HuH-7.5 (cell line): Measurements from ENCODE around the gene TLE1.

Source experiments
- DNase-seq: peaks from one replicate; pipeline ENCODE4 v3.0.0; 2011; ENCODE audit warnings: low spot score

TLE1 gene

DNA sequence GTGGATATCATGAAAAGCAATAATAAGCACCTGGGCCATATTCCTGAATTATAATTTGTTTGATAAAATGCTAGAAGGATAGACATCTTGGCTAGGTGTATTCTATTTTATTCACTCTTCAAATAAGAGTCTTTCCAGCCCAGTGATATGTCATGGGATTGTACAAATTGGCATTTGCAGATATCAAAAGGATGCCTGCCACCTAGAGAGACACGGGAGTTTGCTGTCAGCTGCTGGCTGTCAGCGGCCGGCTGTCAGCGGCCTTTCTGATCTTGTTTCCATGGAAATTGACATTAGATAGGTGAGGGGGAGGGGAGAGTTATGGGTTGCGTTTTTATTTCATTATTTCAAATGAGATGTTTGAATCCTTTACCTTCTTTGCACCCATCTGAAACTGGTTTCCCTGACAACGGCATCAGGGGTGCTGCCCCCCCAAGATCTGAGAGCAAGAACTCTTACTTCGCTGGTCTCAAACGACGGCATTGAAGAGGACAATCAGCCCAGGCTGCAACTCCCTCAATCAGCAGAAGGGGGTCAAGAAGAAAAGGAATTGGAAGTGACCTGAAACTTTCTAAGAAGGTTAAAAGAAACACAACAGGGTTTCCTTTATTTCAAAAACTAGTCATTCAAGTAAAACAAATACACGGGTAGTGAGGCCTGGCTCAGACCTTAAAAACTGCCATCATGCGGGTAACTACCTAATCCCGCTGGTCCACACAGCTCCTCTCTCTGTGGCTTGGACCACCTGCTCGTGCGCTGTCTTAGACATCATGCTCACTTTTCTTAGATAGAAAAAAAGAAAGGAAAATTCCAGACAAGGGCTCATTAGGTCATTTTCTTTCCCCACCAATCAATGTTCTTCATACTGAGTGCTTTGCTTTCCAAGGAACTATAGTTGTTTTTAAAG lies 115.7 kb downstream of the TLE1 start:
- no peak for DNase-seq

DNA sequence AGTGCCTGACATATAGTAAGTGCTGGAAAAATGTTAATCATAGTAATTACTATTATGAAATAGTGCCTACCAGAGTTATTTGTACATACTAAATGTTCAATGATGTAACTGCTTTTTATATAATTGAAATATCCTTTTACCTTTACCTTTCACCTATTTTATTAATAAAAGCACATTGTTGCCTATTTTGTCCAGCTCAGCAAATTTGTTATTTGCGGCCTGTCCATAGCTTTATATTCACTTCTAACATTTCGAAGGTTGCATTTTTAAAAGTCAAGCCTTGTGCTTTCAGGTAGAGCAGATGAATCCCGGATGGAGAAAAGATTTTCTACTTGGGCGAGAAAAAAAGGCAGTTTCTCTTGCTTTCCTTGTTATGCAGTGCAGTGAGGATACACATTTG lies 119.3 kb downstream of the TLE1 start:
- no peak for DNase-seq

DNA sequence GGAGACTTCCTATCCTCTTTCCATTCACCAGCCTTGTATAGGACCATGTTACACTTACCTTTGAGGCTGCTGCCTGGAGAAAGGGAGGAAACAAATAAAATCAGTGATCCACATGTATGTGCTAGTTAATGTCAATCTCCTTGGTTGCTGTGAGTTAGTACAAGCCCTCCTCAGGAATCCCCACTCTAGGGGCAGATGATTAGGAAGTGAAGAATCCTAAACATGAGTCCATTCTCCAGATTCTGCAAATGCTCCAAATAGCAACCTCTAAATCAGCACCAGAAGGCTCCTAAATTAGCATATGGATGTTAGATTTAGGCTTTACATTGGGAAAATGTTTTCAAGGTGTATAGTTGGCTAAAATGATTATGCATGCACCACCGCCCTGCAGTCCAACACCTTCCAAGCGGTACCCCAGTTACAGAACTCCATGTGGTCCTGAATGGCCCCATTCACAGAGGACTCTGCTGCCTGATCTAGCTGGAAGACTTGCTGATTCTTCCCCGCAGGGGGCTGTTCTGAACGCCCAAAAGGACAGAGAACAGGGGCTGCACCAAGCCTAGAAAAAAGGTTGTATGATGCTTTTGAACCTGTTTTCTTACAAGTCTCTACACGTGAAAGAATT lies 123.2 kb downstream of the TLE1 start:
- no peak for DNase-seq

DNA sequence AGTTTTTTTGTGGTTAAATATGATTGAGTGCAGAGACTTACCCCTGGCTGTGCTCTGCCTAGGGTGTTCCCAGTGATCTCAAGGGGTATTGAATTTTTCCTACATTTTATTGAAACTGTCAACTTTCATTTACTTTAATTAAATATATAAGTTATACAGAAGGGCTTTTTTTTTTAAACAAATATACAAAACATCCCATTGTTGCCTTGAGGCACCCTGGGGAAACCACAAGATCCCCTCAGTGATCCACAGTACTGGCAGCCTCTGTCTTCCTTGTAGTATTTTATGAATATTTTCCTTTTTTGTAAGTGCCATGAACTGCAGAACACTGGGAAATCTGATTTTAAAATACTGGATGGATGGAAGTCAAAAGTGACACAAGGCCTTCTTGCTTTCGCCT lies 123.7 kb downstream of the TLE1 start:
- DNase-seq: no peak

DNA sequence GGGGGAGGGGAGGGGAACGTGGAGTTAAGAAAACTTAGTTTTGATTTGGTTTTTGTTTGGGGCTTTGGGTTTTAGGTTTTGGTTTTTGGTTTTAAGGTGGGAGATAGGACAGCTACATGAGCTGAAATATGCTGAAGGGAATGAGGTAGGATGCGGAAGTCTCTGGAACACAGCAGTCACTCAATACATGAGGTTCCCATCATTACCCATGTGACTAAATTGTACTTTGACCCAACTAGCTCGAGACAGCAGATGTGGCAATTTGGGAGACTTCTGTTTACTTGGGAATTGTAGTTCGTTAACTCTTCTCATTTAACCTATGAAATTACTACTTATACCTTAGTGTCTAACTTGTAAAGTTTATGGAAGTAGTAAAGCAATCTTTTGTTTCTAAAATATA lies 124.2 kb downstream of the TLE1 start:
- DNase-seq: no peak

DNA sequence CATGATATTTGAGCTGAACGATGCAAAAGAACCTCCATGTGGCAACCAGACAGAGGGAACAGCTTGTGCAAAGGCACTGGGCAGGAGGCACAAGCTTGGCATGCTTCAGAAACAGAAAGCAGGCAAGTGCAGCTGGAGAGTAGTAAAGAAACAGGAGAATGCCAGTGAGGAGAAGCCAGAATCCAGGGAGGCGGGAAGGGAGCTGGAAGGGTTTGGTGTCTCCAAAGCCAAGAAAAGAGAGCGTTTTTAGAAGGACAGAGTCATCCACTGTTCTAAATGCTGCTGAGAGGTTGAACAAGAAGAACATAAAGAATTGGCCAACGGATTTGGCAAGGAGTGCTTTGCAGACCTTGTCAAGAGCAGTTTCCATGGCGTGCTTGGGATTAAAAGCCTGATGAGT lies 124.7 kb downstream of the TLE1 start:
- no peak for DNase-seq

DNA sequence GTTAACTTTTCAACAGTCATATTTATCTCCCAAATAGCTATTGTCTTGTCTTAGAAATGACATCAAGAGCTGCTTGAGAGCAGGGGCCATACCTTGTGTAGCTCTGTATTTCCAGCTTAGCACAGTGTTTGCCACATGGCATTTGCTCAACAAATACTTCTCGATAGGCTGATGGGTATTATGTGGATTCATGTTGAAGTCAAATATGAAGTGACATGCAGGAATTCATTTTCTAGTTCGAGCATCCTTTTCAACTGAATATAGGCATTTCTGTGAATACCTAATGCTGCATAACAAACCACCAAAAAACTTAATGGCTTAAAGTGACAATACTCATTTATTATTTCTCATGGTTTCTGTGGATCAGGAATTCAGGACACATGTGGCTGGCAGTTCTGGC lies 125.6 kb downstream of the TLE1 start:
- no peak for DNase-seq

DNA sequence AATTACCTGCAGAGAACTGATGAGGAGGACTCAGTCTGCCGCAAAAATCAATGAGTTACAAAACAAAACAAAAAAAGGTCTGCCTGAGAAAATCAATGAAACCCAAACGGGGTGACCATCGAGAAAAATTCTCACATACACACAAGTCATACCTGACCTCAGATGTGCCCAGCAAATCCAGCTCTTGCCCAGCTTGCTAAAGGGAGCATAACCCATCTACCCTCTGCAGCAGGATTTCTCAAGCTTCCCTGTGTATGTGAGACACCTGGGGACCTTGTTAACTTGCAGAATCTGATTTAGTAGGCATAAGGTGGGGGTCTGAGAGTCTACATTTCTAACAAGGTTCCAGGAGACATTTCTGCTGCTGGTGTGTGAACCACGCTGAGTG lies 126.3 kb downstream of the TLE1 start:
- DNase-seq: no peak

DNA sequence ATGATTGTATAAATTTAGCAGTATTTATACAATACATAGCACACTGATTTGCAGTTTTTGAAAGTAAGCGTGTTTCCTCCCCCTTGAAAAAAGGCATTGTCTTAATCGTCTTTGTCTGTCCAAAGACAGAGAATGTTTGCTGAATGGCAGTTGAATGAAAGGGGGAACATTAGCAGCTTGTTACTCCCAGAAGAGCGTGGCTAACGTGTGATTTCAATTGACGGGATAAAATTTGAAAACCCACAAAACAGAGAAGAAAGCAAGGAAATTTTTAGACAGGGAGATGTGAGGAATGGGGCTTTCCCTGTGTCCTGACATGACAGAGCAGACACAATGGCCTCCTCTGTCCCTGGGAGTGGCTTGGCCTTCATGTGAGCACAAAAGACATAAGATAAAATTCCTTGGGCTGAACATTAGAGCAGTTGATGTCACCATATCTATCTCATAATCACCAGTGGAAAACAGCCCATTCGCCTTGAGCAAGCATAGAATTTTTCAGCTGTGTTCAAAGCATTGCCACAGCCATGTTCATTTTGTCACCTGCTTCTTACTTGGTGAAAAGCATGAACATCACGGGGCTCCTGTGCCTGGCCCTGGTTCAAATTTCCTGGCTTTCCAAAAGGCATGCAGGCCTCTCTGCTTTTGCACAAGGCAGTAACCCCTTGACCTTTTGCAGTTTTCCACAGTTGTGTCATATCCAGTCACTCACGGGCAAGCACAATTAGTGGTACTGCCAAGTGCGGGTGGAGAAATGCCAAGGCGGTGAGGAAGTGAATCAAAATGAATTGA lies 126.9 kb downstream of the TLE1 start:
- no peak for DNase-seq

DNA sequence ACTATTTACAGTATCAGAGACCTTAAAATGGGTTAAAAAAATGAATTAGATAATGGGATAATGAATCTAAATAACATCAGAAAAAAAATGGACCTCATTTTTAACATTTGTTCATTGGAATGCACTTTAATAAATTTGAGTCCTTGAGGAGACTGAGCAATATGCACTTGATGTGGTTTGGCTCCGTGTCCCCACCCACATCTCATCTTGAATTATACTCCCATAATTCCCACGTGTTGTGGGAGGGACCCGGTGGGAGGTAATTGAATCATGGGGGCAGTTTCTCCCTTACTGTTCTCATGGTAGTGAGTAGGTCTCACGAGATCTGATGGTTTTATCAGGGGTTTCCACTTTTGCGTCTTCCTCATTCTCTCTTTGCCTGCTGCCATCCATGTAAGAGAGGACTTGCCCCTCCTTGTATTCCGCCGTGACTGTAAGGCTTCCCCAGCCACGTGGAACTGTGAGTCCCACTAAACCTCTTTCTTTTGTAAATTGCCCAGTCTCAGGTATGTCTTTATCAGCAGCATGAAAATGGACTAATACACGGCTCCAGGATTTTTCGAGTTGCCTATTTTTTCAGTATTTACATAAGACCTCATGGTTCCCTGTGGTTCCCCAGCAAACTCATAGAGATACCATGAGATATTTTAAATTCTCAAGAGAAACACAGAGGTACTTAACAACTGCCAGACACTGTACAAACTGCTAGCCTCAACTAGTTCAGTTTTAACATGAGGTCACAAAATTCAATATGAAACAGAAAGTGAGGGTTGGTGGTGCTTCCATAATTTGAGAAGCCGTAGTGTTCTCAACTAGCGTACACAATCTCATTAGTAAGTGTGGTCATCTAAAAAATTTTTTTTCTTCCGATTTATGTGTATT lies 128.3 kb downstream of the TLE1 start:
- DNase-seq: no peak

DNA sequence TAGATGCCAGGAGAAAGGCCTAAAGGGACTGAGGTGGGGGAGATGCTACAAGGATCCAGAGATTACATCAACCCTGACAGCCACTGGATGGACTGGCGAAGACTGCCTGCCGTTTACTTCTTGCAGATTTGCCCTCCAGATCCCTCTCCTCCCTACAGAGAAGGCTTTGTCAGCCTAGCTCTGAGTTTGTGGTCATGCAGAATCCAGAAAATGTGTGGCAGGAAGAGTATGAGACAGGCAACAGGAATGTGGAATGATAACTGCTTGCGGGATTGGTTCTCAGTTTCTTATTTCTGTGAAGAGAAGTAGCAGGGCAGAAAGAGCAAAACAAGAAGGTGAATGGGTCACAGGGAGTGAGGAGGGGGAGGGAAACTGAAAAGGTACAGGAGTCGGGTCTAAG lies 129.6 kb downstream of the TLE1 start:
- DNase-seq: no peak

DNA sequence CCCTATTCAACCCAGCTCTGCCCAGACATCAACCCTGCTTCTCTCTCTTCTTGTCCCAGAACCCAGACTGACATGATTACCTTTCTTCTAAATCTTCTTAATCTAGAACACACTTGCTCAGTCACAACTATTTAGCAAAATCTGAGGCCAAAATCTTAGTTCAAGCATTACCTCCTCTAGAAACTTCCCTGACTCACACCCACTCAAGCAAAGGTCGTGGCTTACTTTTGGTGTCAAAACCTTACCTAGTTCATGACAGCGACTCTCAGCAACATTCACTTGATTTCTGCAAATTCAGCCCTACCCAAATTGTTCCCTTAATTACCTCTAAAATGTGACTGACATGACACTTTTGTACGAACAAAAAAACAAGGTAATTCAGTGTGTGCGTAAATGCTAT lies 130.2 kb downstream of the TLE1 start:
- DNase-seq: no peak

DNA sequence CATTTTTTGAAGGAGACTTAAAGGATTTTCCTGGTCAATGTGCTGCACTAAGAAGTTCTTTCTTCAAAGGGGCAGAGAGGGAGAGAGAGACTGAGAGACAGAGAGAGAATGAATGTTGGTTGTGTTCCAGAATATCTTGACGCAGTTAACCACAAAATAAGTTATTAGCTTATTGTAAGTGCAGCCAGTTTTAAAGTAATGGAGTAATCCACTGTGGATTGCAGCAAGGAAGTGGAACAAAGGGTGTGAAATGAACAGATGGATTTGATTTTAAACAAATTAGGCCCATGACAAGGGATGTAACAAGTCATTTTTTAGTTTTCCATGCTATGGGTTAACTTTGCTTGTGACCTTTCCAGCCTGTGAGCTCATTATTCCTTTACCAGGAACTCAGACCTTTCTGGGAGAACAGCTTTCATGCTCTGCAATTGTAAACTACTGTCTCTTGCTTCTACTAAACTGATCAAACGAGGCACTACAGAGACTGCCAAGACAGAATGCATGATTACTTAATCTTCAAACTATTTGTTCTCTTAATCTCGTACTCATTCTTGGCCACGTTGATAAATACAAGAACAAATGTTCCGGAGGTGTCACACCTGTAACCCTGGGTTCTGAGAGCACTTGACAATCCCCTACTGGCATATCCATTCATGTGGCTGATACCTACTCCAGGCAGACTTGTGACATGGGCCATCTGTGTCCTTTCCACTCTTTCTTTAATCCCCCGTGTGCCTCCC lies 131.1 kb downstream of the TLE1 start:
- no peak for DNase-seq

DNA sequence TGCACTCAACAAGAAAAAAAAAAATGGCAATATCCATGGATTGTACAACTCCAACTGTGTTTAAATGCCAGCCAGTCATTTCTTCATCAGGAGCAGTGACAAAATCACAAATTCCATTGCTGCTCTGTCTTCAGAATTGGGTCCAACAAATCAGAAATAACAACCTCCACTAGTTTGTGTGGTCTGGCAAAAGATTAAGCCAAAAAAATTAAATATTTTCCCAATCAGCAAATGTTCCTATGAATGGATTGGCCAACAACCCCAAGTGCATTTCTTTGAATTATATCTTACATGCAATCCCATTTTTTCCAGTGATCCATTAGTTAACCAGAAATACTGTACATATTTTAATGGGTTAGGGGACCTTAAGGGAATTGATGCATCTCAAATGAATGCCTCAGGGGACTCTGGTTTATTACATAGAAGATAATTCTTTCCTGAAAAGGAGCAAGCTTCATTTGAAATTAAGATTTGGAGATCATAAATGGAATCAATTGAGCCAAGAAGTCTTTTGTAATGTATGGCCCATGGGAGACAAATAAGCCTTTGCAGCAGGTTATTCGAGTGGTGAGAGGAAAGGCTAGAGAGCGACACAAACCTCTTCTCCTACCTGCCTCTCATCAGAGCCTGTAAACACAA lies 131.8 kb downstream of the TLE1 start:
- no peak for DNase-seq

DNA sequence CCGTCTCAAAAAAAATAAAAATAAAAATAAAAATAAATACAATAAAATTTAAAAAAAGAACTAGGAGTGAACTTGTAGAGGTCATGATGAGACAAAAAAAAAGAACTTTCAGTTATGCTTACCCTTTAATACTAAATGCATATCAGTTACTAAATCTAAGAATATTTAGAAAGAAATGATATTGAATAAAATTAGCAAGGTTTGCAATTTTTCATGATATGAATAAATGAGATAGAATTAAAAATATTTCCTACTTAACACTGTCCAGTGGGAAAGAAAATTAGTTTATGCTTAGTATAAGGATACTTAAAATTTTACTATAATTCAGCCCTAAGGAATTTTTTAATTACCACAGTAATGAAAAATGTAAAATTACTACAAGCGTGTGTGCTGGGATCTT lies 132.4 kb downstream of the TLE1 start:
- no peak for DNase-seq

DNA sequence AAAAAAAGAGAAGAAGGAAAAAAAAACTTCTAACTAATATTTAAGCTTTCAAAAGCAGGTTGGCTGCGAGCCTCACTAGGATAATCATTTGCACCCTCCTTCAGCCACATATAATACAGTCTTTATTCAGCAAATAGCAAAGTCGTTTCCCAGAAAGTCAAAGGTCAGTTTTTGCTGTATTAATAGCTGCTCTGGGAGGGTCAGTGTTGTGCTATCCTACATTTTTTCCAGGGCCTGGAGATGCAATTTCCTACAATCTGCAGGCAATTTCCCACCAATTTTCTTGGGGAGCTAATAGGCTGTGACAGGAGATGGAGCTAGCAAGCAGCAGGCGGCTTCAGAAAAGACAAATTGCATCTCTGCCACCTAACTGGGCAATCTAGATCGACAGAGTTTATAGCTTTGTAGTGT lies 136.8 kb downstream of the TLE1 start:
- DNase-seq: peak; percentile 19

DNA sequence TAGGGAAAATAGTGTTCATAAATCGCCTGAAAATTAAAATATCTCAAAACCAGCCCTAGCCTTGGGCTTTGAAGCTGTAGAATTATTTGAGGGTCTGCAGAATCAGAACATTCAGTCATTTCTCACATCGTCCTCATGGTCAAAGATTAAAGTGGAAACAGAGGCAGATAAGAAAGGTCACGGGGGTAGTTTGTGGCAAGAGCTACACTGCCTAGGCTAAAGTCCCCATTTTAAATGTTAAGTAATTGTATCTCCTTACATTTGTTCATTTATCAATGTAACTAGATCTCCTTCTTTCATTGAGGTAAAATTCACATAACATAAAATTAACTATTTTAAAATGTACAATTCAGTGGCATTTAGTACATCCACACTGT lies 139.2 kb downstream of the TLE1 start:
- no peak for DNase-seq

DNA sequence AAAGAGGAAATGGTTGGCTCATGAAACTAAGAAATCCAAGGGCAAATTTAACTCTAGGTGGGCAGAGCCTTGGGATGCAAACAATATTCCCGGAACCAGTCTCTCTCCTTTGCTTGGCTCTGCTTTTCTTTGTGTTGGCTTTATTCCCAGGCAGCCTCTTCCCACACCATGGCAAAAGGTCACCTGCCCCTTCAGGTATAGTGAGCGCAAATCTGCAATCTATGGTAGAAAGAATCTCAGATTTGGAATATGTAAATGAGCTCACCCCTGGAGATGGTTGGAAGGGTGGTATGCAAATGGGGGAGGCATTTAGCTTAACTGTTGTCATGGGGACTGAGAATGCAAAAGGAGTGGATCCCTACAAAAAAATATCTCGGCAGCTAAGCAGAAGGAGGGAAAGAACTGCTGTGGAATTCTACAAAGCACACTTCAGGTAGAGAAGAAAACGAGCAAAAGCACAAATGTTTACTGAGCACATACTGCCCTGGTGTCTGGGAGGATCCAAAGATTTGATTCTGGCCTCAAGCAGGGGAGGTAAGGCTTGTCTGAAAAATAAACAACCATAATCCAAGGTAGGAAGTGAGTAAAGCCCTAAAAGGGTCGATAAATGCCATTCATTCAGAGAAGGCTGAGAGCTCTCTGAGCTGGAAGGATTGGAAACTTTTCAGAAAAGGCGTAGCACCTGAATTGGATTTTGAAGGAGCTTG lies 139.7 kb downstream of the TLE1 start:
- no peak for DNase-seq

DNA sequence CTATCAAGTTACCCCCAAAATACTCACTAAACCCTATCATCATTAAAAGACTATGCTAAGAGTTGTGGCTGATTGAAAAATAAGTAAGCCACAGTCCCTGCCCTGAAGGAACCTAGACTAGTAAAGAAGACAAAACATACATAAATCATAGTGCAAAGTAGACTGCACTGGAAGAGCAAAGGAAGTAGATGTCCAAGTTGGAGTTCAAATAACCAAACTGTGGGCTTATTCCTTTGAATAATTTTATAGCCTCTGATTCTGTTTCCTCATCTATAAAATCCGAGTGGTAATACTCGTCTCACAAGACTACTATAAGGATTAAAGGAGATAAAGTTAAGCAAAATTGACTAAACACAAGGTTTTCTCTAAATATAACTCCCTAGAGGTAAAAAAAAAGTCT lies 140.4 kb downstream of the TLE1 start:
- no peak for DNase-seq

DNA sequence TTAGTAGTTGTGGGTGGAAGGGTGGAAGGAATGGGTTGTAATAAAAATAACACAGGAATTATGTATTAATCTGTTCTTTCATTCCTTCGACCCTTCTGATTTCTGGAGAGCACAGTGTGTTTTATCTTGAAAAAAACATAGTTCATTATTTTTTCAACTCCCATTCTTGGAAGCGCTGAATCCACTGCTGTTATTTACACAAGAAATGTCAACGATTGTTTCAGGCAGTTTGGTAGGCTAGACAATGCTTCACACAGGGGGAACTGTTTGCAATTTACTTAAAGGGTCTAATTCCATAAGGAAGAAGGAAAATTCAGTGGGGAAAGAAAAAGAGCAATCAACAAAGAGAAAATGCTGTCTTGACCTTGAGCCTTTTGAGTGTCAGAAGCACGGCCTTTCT lies 142.9 kb downstream of the TLE1 start:
- DNase-seq: no peak
